Stimulated activated CD8-positive, alpha-beta memory T cell treated with anti-CD3 and anti-CD28 coated beads, Interleukin-7, amount 100 ng/mL, for 48 hours (primary cell): ENCODE data around the gene CCDC6.
"Not testable (repeated sequence)": the region's sequence is repeated elsewhere in the genome, so short reads cannot be mapped to it uniquely, and the experiment has no call there.

Experiments used
- DNase-seq, 2 donors: peaks; one replicate each; pipeline ENCODE4 v3.0.0-alpha.2; 2020; ENCODE audit warnings: low read depth in 1 of 2; ENCODE audit errors: extremely low read depth in 1 of 2

Gene CCDC6

DNA sequence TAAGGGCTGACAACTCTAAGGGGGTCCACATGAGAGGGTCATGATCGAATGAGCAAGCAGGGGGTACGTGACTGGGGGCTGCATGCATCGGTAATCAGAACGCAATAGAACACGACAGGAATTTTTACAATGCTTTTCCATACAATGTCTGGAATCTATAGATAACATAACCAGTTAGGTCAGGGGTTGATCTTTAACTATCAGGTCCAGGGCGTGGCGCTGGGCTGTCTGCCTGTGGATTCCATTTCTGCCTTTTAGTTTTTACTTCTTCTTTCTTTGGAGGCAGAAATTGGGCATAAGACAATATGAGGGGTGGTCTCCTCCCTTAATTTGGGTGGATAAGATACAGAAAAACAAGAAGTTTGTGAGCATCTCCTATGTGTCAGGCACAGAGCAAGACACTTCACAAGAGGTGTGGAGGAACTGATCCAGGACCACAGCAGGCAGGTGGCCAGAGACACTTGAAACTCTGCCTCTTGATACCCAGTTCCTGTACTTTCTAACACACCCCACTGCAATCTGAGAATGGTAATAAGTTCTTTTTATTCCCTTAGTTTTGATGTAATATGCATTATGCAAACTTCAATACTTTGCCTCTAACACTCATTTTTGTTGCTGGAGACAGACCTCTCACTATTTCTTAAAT, 135.1 kb downstream of the CCDC6 start:
- DNase-seq, result no peak

DNA sequence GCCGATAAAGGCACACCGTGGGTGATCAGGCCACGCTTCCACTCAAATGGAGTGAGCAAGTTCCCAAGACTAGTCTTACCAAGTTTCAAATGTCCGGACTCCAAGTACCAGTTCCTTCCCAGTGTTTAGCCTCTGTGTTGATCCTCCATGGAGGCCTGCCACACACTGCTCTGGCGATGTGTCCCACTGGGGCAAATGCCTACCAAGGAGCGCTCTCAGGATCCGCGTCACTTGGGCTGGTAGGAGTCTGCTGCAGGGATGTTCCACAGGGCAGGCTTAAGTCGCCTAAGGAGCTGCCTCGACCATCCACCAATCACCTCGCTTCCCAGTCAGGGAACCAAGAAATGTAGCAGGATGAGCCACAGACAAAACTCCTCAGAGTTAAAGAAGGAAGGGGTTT, 135.7 kb downstream of the CCDC6 start:
- DNase-seq, result no peak

DNA sequence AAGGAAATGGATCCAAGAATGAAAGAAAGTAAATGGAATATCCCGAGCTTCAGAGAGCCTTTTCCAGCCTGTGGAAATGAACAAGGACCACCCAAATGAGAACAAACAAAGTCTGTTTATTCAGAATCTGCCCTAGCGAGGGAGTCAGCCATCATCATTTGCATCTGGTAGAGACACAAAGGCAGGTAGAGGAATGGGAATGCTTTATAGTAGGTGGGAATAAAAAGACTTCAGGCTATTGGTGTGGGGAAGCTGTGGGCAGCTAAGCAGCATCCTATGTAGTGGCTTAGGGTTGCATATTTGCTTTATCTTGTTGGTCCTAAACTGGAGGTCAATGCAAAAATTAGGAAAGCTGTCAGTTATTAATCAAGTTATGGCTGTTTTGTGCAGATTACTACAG, 143.9 kb downstream of the CCDC6 start:
- no peak for DNase-seq

DNA sequence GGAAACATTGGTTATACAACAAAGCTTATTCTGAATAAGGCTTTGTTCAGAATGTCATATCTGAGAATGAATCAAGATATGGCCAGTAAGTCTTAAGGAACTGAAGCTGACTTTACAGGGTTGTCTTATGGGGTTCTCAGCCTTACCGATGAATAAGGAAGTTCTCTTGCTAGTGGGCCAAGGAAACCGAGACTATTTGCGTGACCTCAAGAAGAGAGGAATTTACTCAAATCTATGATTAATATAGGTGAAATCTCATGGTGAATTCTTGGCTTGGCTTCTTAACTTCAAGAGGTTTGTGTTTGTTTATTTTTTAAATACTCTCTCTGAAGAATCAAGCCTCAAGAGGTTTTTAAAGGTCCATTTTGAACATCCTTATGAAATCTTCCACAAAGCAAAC, 148.4 kb downstream of the CCDC6 start:
- DNase-seq, result no peak

DNA sequence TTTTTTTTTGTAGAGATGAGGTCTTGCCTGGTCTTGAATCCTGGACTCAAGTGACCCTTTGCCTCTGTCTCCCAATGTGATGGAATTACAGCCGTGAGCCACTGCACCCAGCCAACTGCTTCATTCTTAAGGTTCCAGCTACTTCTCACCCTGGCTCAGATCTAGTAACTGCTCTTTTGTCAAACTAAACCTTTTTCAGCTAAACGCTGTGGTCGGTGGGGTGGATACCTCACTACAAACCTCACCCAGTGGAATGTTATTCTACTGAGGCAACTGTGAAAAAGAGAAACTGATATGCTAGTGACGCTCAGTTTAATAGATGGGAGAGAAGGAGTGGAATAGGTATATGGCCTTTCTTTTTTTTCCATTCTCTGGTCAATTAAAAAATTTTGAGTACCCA, 151.4 kb downstream of the CCDC6 start:
- DNase-seq, result no peak

DNA sequence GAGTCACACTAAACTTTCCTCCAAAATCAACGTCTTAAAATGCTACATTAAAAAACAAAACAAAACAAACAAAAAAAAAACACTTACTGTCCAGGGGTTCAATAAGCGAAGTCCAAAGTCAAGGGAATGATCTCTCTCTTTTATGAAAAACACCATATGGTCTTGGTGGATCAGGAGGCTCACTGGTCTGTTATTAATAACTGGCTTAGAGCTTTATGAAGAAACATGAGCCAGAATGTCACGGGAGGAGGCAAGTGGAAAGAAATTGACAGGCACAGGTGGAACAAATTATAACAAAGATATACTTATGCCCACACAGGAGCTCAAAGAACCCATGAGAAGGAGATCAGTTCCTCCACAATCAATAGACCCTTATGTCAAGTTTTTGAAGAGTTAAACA, 153.1 kb downstream of the CCDC6 start, which contains the start of gene MRLN:
MRLN (minus strand) TSS at position 189 of the 400 bp plus-strand sequence.
- no peak for DNase-seq

DNA sequence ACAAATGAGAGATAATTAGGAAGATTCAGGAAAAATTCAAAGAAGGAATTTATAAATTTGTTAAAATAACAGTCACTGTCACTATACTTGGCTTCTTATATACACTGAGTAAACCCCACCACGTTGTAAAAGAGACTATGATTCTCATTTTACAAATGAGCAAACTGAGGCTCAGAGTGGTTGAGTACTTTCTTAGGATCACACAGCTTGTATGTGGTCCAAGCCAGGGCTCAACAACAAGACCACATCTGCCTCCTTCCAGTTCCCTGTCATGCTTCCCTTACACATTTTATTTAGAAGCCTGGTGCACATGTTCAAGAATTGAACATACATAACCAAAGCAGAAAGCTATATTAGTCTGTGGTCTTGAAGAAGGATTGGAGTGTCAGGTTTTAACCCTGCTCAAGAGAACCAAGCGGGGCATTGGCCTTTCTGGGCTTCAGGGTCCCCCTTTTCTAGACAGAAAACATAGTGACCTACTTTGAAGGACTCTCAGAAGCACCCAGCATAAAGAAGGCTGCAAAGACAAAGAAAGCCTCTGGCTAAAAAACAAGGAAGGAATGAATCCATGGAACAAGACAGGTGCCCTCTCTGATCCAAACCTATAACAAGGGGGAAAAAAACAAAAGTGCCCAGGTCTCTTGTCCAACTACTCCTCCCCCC, 153.9 kb downstream of the CCDC6 start:
- no peak for DNase-seq

DNA sequence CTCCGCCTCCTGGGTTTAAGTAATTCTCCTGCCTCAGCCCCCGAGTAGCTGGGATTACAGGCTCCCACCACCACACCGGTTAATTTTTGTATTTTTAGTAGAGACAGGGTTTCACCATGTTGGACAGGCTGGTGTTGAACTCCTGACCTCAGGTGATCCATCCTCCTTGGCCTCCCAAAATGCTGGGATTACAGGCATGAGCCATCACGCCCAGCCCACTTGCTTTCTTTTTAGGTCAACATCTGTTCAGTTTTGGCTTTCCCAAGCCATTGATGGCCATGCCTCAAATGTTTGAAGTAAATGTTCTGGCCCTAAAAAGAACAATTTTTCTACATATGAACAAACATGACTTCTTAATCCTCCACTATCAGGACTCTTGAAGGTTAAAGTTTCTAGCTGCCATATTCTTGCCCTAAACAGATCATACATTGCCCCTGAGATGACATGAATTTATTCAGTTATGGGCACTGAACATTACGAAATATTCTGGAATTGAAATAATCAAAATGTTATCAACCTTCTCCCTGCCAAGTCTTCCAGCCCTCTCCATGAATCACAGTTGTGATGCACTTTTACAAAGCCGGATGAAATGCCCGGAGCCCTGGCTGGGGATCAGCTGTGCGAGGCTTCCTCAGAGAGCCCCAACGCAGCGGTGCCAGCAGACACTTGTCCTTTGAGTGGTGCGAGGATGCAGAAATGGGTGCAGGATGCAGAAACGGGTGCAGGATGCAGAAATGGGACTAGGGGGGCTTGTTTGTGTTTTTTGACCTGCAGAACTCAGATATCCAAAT, 156.0 kb downstream of the CCDC6 start:
- DNase-seq, result no peak

DNA sequence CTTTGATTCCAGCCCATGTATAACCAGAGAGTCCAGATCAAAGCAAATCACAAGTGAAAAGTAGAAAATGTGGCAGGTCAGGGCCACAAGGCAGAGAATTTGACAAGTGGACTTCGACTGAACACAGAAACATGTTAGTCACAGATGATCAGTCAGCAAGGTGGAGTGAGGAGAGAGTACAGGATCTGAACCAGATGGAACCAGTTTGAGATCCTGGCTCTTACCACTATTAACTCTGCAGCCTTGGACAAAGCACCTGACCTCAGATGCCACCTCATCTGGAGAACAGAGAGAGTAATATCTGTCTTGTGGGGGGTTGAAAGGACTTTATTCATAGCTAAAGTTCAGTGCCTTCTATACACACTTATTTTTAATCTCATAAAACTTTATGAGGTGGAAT, 157.5 kb downstream of the CCDC6 start:
- DNase-seq, result no peak

DNA sequence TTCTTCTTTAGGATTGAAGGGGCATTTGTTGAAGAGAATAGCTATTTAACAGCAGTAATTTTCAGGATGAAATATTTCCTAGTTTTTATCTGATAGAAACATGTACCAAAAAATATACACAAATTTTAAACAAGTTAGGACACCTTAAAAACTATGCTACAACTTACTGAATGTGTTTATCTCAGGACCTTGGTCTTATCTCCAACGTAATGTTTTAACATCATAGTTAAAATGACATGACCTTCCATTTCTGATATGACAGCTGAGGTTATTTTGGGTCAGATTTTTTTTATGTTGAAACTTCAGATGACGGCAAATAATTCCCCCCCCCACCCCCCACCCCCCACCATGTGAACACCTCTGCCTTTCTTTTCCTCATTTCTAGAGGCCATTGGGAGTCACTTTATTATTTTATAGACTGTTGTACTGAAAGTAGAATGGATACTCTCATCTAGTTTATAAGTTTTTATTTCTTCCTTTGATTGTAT, 161.1 kb downstream of the CCDC6 start:
- no peak for DNase-seq

DNA sequence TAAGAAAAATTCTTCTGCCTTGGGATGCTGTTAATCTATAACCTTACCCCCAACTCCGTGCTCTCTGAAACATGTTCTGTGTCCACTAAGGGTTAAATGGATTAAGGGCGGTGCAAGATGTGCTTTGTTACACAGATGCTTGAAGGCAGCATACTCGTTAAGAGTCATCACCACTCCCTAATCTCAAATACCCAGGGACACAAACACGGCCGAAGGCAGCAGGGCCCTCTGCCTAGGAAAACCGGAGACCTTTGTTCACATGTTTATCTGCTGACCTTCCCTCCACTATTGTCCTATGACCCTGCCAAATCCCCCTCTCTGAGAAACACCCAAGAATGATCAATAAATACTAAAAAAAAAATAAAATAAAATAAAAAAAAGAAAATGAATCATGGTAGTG, 161.6 kb downstream of the CCDC6 start:
- DNase-seq, result not testable (repeated sequence)

DNA sequence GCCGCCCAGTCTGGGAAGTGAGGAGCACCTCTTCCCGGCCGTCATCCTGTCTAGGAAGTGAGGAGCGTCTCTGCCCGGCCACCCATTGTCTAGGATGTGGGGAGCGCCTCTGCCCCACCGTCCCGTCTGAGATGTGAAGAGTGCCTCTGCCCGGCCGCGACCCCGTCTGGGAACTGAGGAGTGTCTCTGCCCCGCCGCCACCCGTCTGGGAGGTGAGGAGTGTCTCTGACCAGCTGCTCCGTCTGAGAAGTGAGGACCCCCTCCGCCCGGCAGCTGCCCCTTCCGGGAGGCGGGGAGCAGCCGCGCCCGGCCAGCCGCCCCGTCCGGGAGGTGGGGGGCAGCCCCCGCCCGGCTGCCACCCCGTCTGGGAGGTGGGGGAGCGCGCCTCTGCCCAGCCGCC, 162.2 kb downstream of the CCDC6 start:
- not testable (repeated sequence) for DNase-seq

DNA sequence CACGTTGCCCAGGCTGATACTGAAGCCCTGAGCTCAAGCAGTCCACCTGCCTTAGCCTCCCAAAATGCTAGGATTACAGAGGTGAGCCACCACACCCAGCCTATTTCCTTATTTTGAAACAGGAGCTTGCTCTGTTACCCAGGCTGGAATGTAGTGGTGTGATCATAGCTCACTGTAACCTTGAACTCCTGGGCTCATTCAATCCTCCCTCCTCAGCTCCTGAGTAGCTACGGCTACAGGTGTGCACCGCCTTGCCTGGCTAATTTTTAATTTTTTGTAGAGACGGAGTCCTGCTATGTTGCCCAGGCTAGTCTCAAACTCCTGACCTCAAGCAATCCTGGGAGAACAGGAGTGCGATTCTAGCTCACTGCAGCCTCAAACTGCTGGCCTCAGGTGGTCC, 164.8 kb downstream of the CCDC6 start:
- DNase-seq, result no peak

DNA sequence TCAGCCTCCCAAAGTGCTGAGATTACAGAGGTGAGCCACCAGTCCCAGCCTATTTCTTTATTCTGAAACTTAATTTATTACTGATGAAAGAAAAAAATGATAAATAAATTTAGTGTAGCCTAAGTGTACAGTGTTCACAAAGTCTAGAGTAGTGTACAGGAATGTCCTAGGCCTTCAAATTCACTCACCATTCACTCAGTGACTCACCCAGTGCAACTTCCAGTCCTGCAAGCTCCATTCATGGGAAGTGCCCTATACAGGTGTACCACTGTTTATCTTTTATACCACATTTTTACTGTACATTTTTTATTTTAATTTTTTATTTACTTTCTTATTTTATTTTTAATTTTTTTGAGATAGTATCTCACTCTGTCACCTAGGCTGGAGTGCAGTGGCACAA, 165.3 kb downstream of the CCDC6 start:
- no peak for DNase-seq
